Measurements from ENCODE around the gene TPRN. TPM values are rescaled to one million over a fixed set of nuclear protein-coding genes. Genes with fewer than 3 reads are reported as not detected.

The TPRN gene
- total RNA-seq, 1 donor from 2014 or later: 15.1 TPM

GRCh38 chr9:137198051-137198901 is 2.3 kb downstream of the TPRN start:
- Mint-ChIP-seq H3K4me1 (peaks cover 8% of the 10 kb centered on the region), H3K4me3 (peak overlapping the region; percentile 32), H3K9me3 (no peaks in the 10 kb centered on the region), H3K36me3 (ENCODE audit: low read depth) (peaks cover 3% of the 10 kb centered on the region), H3K27ac (no peak overlapping the region), H3K27me3 (peaks cover 2% of the 10 kb centered on the region)
- intact Hi-C loops (cut with micrococcal nuclease): no loop called here
- DNase-seq: no peak

DNA sequence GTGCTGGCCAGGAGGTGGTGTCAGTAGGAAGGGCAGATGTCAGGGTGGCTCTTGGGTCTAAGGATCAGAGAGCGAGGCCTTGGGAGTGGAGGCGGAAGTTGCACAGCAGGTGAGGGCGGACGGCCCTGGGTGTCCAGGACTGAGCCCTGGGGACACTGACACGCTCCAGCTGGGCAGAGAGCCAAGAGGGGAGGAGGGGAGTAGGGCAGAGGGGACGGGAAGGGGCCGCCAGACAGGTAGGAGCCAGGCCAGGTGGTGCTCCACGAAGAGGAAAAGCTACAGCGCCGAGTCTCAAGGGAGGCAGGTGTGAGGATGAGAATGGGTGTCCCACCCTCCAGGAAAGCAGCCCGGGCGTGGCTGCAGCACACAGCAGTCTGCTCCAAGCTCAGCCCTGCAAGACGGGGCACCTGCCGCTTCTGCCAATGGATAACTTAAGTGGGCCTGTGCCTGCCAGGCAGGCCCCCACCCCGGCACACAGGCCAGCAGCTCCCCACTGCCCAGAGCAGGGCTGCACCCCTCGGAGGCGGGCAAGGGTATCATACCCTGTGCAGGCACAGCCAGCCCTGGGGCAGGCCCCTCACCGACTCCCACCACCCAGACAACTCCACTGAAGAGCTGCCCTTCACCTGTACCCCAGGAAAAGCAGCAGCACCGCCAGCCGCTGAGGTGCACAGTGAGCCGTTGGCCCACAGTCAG is 4.9 kb downstream of the TPRN start:
- no peak for DNase-seq
- no peak overlapping the region for H3K4me3 Mint-ChIP-seq
- H3K9me3 Mint-ChIP-seq: no peaks in the 10 kb centered on the region
- no peaks in the 10 kb centered on the region for H3K4me1 Mint-ChIP-seq
- no peak overlapping the region for H3K27ac Mint-ChIP-seq
- H3K27me3 Mint-ChIP-seq: peaks cover 2% of the 10 kb centered on the region
- intact Hi-C loops (cut with micrococcal nuclease): no loop called here
- peaks cover 6% of the 10 kb centered on the region for H3K36me3 Mint-ChIP-seq (ENCODE audit: low read depth)

DNA sequence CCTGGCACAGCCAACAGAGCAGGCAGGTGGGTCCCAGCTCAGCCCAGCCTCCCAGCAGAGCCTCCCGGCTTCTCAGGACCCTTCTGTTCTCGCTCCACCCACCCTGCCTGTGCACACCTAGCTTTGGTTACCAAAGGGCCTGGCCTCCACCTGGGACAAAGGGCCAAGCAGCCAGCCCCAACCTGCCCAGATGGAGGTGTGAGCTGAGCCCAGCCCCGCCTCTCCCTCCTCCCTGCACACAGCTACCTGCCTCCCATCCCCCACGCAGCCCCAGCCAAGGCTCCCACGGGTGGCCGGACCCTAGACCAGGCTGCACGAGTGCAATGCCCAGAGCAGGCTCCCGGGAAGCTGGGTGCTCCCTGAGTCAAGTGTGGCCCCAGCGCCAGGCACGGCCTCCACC is 5.6 kb downstream of the TPRN start:
- no peaks in the 10 kb centered on the region for H3K9me3 Mint-ChIP-seq
- H3K27me3 Mint-ChIP-seq: peaks cover 2% of the 10 kb centered on the region
- peaks cover 8% of the 10 kb centered on the region for H3K36me3 Mint-ChIP-seq (ENCODE audit: low read depth)
- H3K4me3 Mint-ChIP-seq: no peak overlapping the region
- intact Hi-C loops (cut with micrococcal nuclease): no loop called here
- no peak for DNase-seq
- no peaks in the 10 kb centered on the region for H3K4me1 Mint-ChIP-seq
- H3K27ac Mint-ChIP-seq: no peak overlapping the region

- Mint-ChIP-seq H3K36me3 (ENCODE audit: low read depth) (peaks cover 11% of the 10 kb centered on the region), H3K27ac (no peak overlapping the region), H3K4me1 (peaks cover 3% of the 10 kb centered on the region), H3K27me3 (no peaks in the 10 kb centered on the region), H3K9me3 (no peaks in the 10 kb centered on the region), H3K4me3 (no peak overlapping the region)
- intact Hi-C loops (cut with micrococcal nuclease): no loop called here
- DNase-seq: no peak
Observed at GRCh38 chr9:137194388-137194787, 6.2 kb downstream of the TPRN start.

DNA sequence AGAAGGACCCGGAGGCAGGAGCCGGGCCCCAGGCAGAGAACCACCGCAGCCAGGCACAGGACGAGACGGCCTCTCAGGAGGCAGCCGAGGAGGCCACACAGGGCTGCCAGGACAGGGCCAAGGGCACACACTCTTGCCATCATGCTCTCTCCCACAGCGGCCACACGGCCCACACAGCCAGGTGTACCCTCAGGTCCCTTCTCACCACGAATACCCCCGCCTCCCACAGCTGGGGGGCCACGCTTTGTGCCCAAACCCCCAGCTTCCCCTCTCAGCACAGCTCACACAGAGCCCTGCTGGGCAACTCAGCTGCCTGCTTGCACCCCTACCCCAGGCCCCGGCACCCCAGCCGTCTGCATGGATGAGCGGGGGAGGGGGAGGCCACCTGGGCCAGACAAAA is 6.8 kb downstream of the TPRN start:
- no peak overlapping the region for H3K27ac Mint-ChIP-seq

DNA sequence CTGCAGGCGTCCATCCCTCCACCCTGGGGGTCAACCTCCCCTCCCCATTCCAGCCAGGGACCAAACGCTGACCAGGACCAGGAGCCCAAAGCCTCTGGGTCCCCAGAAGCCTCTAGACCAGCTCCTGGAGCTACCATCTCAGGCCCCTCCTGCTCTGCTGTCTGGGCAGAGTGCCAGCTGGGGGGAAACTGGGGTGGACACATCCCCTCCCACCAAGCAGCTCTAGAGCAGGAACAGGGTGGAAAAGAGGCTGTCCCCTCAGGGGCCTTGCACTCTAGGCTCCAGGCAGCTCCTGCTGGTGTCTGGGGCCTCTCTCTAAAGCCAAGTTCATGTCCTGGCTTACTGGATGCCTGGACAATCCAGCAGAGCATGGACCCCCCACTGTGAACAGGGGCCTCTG is 7.7 kb downstream of the TPRN start:
- DNase-seq: no peak
- intact Hi-C loops (cut with micrococcal nuclease): no loop called here
- no peaks in the 10 kb centered on the region for H3K27me3 Mint-ChIP-seq
- peaks cover 19% of the 10 kb centered on the region for H3K36me3 Mint-ChIP-seq (ENCODE audit: low read depth)
- H3K4me1 Mint-ChIP-seq: peaks cover 7% of the 10 kb centered on the region
- no peaks in the 10 kb centered on the region for H3K9me3 Mint-ChIP-seq
- H3K27ac Mint-ChIP-seq: no peak overlapping the region
- H3K4me3 Mint-ChIP-seq: no peak overlapping the region

More for the DNA sequence above, 6.8 kb downstream of the TPRN start:
- H3K9me3 Mint-ChIP-seq: no peaks in the 10 kb centered on the region
- no peak overlapping the region for H3K4me3 Mint-ChIP-seq
- peaks cover 16% of the 10 kb centered on the region for H3K36me3 Mint-ChIP-seq (ENCODE audit: low read depth)
- H3K27me3 Mint-ChIP-seq: no peaks in the 10 kb centered on the region
- intact Hi-C loops (cut with micrococcal nuclease): no loop called here
- H3K4me1 Mint-ChIP-seq: peaks cover 6% of the 10 kb centered on the region
- DNase-seq: no peak

DNA sequence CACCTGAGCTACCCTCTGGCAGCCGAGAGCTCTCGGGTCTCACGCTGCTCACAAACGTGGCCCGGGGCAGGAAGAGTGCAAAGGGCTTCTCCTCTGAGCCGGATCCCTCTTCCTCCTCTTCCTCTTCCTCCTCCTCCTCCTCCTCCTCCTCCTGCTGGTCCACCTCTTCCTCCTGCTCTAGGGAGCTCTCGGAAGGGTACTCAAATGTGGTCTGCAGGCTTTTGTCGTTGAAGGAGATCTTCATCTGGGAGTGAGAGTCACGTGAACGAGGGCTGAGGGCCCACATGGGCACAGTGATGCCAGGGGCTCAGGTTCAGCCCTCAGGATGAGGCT is 8.1 kb downstream of the TPRN start:
- intact Hi-C loops (cut with micrococcal nuclease): no loop called here
- no peak overlapping the region for H3K27ac Mint-ChIP-seq
- no peaks in the 10 kb centered on the region for H3K27me3 Mint-ChIP-seq
- H3K4me3 Mint-ChIP-seq: no peak overlapping the region
- DNase-seq: no peak
- peaks cover 19% of the 10 kb centered on the region for H3K36me3 Mint-ChIP-seq (ENCODE audit: low read depth)
- no peaks in the 10 kb centered on the region for H3K9me3 Mint-ChIP-seq
- H3K4me1 Mint-ChIP-seq: peaks cover 11% of the 10 kb centered on the region

DNA sequence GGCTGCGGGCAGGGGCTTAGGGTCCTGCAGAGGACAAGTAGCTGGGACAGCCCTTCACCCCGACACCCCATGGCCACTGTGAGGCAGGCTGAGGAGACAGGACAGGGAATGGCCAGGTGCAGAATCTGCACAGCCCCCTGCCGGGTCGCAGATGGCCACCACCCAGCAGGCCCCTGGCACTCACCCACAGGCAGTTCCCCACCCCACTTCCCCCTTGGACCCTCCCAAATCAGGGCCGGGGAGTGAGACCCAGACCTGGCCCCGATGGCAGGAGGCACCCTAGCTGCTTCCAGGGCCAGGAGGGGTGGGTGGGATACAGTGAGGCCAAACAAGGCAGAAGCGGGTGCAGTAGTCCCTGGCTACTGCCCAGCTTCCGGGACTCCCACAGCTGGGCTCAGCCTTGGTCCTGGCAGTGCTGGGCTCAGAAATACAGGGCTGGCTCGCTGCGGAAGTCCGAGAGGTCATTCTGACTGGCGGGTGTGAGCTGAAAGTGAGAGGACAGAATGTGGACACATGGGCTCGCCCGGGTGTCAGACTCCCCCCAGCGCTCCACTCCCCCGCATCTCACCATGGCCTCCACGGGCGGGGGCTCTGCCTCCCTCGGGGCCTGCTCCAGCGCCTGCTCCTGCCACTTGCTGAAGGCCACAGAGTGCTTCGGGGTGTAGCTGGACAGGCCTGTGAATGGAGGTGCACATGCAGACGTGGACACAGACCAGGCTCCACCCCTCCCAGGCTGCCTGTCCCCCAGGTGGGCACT is 8.7 kb downstream of the TPRN start:
- no peaks in the 10 kb centered on the region for H3K27me3 Mint-ChIP-seq

DNA sequence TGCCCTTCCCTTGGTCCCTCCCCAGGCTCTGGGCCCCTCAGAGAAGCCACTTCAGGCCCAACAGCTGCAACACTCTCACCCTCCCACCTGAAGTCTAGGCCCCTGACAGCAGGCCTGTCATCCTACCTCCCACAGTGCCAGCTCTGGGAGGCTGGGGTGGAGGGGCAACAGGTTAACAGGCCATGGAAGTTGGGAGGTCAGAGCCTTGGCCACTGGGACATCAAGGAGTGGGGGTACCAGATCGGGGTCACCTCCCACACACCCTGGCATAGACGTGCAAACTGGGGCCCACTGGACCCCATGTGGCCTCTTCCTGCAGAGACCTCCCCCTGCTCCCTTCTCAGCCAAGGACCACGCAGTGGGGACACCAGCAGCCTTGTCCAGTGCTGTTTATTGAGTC is 9.3 kb downstream of the TPRN start:
- Mint-ChIP-seq H3K4me1 (peaks cover 19% of the 10 kb centered on the region), H3K27me3 (no peaks in the 10 kb centered on the region), H3K9me3 (no peaks in the 10 kb centered on the region), H3K4me3 (peak overlapping the region; percentile 67), H3K36me3 (ENCODE audit: low read depth) (peaks cover 23% of the 10 kb centered on the region), H3K27ac (no peak overlapping the region)
- DNase-seq: no peak
- intact Hi-C loops (cut with micrococcal nuclease): no loop called here

More for the DNA sequence above, 8.7 kb downstream of the TPRN start:
- Mint-ChIP-seq H3K4me1 (peaks cover 15% of the 10 kb centered on the region), H3K36me3 (ENCODE audit: low read depth) (peaks cover 22% of the 10 kb centered on the region), H3K9me3 (no peaks in the 10 kb centered on the region), H3K27ac (no peak overlapping the region), H3K4me3 (no peak overlapping the region)
- no peak for DNase-seq
- intact Hi-C loops (cut with micrococcal nuclease): no loop called here

GRCh38 chr9:137190315-137190856 is 10.2 kb downstream of the TPRN start:
- no peak for DNase-seq
- peak overlapping the region; percentile 66 for H3K27ac Mint-ChIP-seq
- peaks cover 23% of the 10 kb centered on the region for H3K36me3 Mint-ChIP-seq (ENCODE audit: low read depth)
- H3K9me3 Mint-ChIP-seq: no peaks in the 10 kb centered on the region
- no peaks in the 10 kb centered on the region for H3K27me3 Mint-ChIP-seq
- H3K4me1 Mint-ChIP-seq: peaks cover 19% of the 10 kb centered on the region
- intact Hi-C loops (cut with micrococcal nuclease): no loop called here
- H3K4me3 Mint-ChIP-seq: peak overlapping the region; percentile 91

DNA sequence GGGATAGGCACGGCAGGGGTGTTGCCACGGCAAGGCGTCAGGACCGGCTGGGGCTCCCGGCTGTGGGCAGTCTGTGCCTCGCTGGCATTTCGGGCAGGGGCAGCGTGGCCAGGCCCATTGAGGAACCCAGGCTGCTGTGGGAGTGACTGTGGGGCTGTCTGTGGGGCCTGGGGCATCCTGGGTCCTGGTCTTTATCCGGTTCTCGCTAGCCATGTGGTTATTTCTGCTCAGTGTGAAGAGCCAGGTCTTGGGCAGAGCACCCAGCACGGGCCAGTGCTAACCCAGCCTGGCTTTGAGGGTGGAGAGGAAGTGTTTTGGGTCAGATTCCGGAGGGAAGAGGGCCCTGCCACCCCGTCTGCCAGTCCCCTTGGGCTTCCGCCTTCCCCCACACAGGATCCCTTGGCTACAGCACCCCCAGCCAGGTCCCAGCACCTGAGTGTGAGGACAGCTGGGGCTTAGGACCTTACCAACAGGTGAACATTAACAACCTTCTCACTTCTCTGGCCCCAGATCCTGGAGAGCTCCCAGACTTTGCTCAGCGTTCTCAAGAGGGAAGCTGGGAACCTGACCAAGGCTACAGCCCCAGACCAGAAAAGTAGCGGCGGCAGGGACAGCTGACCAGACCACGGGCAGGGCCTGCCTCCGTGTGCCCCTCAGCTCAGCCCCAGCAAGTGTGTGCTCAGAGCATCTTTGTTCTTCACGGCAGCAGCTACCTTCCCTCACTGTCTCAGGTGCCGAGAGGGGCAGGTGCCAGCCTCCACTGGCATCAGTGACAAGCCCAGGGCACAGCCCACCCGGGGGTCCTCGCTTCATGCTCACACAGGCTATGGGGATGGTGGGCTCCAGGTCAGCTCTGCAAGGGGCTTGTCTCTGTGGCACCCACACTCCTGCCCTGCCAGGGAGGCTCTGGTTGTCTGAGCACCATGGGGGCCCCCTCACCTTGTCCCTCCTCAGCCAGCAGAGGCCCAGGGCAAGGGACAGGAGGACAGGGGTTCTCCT is 10.9 kb downstream of the TPRN start:
- Mint-ChIP-seq H3K27me3 (no peaks in the 10 kb centered on the region), H3K4me3 (peak overlapping the region; percentile 91), H3K27ac (peak overlapping the region; percentile 94), H3K4me1 (peaks cover 19% of the 10 kb centered on the region), H3K36me3 (ENCODE audit: low read depth) (peaks cover 23% of the 10 kb centered on the region), H3K9me3 (no peaks in the 10 kb centered on the region)
- intact Hi-C loops (cut with micrococcal nuclease): loop anchor here (1.0 to 2.0 kb wide), 2 partner anchors 47 to 60 kb away; no protein-coding TSS in a partner anchor
- DNase-seq: no peak

DNA sequence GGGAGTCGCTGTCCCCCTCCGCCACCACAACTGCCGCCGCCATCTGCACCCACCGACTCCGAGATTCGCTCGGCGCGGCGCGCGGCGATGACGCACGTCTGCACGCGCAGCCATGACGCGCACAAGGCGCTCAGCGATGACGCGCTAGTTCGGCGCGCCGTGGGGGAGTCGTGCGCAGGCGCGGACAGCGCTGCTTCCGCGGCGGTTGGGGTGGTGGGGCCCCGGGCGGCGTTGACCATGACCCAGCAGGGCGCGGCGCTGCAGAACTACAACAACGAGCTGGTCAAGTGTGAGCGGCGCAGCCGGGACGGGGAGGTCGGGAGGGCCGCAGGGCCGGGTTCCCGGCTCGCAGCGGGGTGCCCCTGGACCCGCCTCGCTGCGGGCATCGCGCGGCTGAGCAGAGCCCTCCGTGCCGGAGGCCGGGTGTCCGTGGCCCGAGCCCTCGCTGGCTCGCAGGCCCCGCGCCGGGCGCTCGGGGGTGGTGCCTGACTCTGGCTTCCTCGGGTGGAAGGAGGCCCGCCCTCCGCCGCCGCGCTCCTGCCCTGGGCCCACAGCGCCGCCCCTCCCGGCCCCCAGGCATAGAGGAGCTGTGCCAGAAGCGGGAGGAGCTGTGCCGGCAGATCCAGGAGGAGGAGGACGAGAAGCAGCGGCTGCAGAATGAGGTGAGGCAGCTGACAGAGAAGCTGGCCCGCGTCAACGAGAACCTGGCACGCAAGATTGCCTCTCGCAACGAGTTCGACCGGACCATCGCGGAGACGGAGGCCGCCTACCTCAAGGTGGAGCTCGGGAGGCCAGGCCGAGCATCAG is 11.8 kb downstream of the TPRN start, which contains the start of the genes ANAPC2 and SSNA1:
Gene ANAPC2, minus strand, starts transcription at position 71 of the 807 bp plus-strand sequence. Its CDS starts 28 bp downstream, at position 43.
Gene SSNA1, plus strand, starts transcription at position 187 of the 807 bp plus-strand sequence. Its CDS starts 51 bp downstream, at position 238.
- peak within 1 kb of the TSS; percentile 94 for H3K27ac Mint-ChIP-seq
- intact Hi-C loops (cut with micrococcal nuclease): loop anchor here (1.0 to 2.0 kb wide), 5 partner anchors 12 to 59 kb away; partner anchors contain the start of genes NDOR1, TMEM203 and TPRN

More for the DNA sequence above, 11.8 kb downstream of the TPRN start, which contains the start of the genes ANAPC2 and SSNA1:
- H3K4me1 Mint-ChIP-seq: peaks cover 22% of the 10 kb centered on the region
- H3K9me3 Mint-ChIP-seq: no peaks in the 10 kb centered on the region
- peak within 1 kb of the TSS; percentile 91 for H3K4me3 Mint-ChIP-seq
- H3K27me3 Mint-ChIP-seq: no peaks in the 10 kb centered on the region
- peaks cover 29% of the 10 kb centered on the region for H3K36me3 Mint-ChIP-seq (ENCODE audit: low read depth)
- DNase-seq: peak; percentile 99
